HCEC 1CT (cell line): ENCODE data around the gene RHBDD2.

Experiments
- DNase-seq: peaks from one replicate; pipeline ENCODE4 v3.0.0-alpha.2; 2017

Gene RHBDD2

DNA sequence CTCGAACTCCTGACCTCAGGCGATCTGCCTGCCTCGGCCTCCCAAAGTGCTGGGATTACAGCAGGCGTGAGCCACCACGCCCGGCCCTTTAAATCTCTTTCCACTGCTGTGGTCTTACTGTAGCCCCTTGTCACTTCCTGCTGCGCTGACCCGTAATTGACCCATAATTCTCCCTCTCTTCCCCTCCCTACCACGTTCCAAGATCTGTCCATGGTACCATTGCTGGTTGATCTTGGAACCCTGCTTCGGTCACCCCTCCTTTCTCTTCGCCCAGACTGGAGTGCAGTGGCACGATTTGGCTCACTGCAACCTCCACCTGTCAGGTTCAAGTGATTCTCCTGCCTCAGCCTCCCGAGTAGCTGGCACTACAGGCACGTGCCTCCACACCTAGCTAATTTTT lies 42.6 kb downstream of the RHBDD2 start:
- no peak for DNase-seq

DNA sequence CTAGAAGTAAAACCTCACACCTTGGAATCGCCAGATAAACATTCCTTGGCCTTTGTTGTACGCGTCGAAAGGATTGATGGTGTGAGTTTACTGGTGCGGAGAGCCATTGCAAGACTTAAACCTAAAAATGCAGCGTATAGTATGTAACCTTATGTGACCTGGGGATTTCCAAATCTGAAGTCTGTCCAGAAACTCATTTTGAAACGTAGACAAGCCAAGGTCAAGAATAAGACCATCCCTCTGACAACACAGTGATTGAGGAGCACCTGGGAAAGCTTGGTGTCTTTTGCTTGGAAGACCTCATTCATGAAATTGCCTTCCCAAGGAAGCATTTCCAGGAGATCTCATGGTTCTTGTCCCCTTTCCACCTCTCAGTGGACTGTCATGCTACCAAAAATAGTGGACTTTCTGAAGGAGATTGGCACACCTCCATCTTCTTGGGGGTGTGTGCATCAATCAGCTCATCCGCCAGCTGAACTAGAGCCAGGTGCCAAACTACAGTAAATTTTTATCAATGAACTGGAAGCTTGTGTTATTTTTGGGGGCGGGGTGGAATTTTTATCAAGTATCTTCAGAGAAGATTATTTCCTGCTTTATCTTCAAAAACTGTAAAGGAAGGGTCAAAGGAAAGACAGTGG lies 44.3 kb downstream of the RHBDD2 start:
- DNase-seq: no peak

DNA sequence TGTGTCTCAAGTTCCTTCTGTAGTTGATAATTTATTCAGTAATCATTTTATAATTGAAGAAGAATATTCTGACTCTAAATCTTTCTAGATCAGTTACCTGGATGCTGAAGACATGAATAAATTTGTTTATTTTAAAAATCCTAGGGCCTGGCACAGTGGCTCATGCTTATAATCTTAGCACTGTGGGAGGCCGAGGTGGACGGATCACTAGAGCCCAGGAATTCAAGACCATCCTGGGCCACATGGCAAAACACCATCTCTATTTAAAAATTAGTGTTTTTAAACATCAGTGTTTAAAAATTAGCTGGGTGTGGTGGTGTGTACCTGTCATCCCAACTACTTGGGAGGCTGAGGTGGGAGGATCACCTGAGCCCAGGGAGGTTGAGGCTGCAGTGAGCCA lies 45.4 kb downstream of the RHBDD2 start:
- no peak for DNase-seq

DNA sequence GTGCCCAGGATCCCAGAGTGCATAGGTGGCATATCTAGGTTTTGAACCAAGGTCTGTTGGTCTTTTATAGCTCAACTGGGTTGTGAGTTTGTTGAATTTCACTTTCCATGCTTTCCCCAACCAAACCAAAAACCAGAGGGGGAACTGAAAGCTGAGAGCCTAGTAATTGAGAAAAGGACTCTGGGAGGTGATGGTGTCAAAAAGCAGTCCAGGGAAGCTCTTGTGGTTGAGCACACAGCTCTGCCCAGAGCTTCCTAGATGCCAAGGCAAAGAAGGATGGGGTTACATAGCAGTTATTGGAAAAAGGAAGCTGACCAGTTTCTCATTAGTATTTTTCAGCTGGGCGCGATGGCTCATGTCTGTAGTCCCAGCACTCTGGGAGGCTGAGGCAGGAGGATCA lies 46.1 kb downstream of the RHBDD2 start:
- DNase-seq: no peak

DNA sequence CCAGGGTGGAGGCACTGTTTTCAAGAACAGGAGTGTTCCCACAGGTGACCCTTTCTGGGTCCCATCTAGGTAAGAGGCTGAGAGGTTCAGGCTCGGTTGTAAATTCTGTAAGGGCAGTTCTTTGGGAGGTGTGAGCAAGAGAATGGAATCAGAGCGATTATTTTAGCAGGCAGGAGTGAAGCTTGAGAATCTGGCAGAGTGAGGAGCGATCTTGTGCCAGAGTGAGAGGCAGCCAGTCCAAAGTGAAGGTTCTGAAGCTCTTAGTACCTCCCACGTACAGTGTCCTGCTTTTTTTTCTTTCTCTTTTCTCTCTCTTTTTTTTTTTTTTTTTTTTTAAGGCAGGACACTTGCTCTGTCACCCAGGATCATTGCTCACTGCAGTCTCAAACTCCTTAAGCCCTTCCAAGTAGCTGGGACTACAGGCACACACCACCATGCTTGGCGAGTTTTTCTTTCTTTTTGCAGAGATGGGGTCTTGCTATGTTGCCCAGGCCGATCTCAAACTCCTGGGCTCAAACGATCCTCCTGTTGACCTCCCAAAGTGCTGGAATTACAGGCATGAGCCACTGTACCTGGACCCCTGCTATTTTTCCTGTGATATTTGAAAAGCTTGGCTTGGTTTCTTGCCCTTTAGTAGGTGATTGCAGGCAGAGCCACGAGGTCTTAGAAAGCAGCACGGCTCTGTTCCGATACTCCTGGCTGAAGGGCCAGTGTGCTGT lies 47.0 kb downstream of the RHBDD2 start:
- no peak for DNase-seq

DNA sequence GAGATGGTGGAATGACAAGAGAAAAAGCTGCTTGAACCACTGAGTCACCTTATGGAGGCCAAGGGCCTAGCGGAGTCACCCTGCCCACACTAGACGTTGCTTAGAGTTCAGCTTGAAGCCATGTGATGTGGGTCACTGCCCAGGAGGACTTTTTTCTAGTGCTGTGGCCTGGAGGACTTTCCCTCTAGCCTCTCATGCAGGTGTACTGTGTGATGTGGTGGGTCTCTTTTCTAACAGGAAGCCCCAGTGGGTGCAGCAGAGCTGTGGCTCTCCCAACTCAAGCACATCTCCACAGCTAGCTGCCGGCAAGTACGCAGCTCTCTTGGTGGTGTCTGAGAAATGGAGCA lies 49.7 kb downstream of the RHBDD2 start:
- no peak for DNase-seq

DNA sequence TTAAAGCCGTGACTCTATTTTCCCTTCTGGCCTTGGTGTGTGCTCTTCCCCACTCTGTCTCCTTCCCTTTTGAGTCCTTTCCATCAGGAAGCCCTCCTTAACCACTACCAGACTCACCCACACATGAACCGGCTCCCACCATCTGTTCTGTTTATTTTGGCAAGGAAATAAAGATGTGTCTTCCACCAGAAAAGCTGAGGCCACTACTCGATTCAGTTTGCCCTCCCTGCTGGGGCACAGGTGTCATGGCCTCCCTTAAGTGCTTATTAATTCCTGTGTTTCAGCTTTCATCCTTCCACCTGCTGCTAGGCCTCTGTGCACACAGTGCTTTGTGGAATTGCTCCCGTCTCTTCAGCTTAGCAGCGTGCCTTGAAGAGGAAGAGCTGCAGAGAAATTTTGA lies 52.8 kb downstream of the RHBDD2 start:
- no peak for DNase-seq

DNA sequence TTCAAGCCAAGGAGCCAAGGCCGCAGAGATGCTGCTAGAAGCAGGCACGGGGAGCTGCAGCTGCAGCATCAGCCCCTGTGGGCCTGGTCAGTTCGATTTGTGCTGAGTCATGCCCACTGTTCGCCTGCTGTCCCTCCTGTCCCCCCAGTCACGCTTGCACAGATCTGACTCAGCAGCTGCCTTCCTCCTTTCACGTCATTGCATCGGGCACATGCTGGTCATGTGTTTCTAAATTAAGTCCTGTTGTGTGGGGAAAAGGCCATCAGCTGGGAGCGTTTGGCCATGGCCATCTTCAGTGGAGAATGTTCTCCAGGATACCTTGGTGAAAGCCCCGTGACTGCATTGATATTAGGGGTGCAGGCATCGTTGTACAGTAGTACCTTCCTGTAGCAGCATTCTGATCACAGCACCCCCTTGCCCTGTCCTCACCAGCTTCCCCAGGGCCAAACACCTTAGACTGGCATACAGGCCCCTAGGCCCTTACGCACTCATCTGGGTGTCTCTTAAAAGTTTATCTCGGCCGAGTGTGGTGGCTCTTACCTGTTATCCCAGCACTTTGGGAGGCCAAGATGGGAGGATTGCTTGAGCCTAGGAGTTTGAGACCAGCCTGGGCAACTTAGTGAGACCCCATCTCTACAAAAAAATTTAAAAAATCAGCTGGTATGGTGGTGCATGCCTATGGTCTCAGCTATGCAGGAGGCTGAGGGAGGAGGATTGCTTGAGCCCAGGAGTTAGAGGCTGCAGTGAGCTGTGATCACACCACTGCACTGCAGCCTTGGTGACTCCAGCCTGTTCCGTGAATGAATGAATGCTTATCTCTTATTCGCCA lies 59.3 kb downstream of the RHBDD2 start:
- DNase-seq: peak; percentile 89
